ENCODE data around the gene NAAA. TPM values are rescaled to one million over a fixed set of nuclear protein-coding genes. Genes with fewer than 3 reads are reported as not detected.
"Not testable (repeated sequence)": the region's sequence is repeated elsewhere in the genome, so short reads cannot be mapped to it uniquely, and the experiment has no call there.

The NAAA gene
- total and polyA plus RNA-seq, 12 donors = 6.4 to 27.4 (median 13.2) TPM

GRCh38 chr4:75912968-75913367 is 27.8 kb downstream of the NAAA start:
- H3K36me3 ChIP-seq = peaks cover 0 to 40% (median 0%) of the 10 kb centered on the region in 9 donors
- no peak overlapping the region for H3K27ac ChIP-seq
- H3K27me3 ChIP-seq = no peaks in the 10 kb centered on the region
- H3K4me1 ChIP-seq = peaks cover 0 to 9% (median 0%) of the 10 kb centered on the region in 9 donors
- intact Hi-C loops (cut with DNase I) = loop anchor here in 3 of 10 donors (10.0 kb wide), 2 partner anchors 152 to 162 kb away; partner anchors contain the start of gene ART3 (in 2 of the 3)
- ATAC-seq (no peak), DNase-seq (no peak)
- H3K4me3 ChIP-seq = no peak overlapping the region
- peaks cover 0 to 8% (median 0%) of the 10 kb centered on the region in 11 donors for H3K9me3 ChIP-seq
- TF ChIP-seq CTCF (IDR thresholded peaks at IDR 0.05) = no peak
- 69 to 70% methylated on average over 6 of the region's 6 CpGs for WGBS, 2 donors

- DNase-seq, H3K27ac ChIP-seq, ATAC-seq, H3K27me3 ChIP-seq, H3K4me3 ChIP-seq, H3K9me3 ChIP-seq: not testable (repeated sequence)
- intact Hi-C loops (cut with DNase I) = loop anchor here in 3 of 10 donors (10.0 kb wide), 2 partner anchors 154 to 164 kb away; partner anchors contain the start of gene ART3 (in 2 of the 3)
- H3K4me1 ChIP-seq = peaks cover 0 to 14% (median 0%) of the 10 kb centered on the region in 9 donors
- WGBS, 2 donors = 85 to 95% methylated on average over 6 of the region's 6 CpGs
- H3K36me3 ChIP-seq = peaks cover 0 to 28% (median 0%) of the 10 kb centered on the region in 9 donors
Measured at GRCh38 chr4:75910831-75911230, 30.0 kb downstream of the NAAA start.

- ATAC-seq (no peak), DNase-seq (no peak)
- Histone ChIP-seq H3K4me1 (peaks cover 0 to 14% (median 0%) of the 10 kb centered on the region in 9 donors), H3K27ac (no peak overlapping the region), H3K9me3 (peaks cover 0 to 8% (median 0%) of the 10 kb centered on the region in 11 donors), H3K36me3 (peaks cover 0 to 16% (median 0%) of the 10 kb centered on the region in 9 donors), H3K4me3 (no peak overlapping the region), H3K27me3 (no peaks in the 10 kb centered on the region)
- TF ChIP-seq CTCF (IDR thresholded peaks at IDR 0.05) = no peak
- 92% methylated on average over 5 of the region's 5 CpGs for WGBS, 2 donors
- intact Hi-C loops (cut with DNase I) = no loop called here
Measured at GRCh38 chr4:75909405-75909804, 31.4 kb downstream of the NAAA start.

- WGBS, 2 donors = 8 to 31% methylated on average over 3 of the region's 3 CpGs
- no peak overlapping the region for H3K27ac ChIP-seq
- H3K27me3 ChIP-seq = no peaks in the 10 kb centered on the region
- H3K4me3 ChIP-seq = no peak overlapping the region
- H3K4me1 ChIP-seq = peaks cover 0 to 14% (median 0%) of the 10 kb centered on the region in 9 donors
- H3K9me3 ChIP-seq = peaks cover 0 to 8% (median 0%) of the 10 kb centered on the region in 11 donors
- no peak for ATAC-seq
- no peak for TF ChIP-seq CTCF (IDR thresholded peaks at IDR 0.05)
- no peak for DNase-seq
- peaks cover 0 to 10% (median 0%) of the 10 kb centered on the region in 9 donors for H3K36me3 ChIP-seq
- intact Hi-C loops (cut with DNase I) = no loop called here
Measured at GRCh38 chr4:75908555-75908954, 32.3 kb downstream of the NAAA start.

- no peak for DNase-seq
- Histone ChIP-seq H3K27ac (no peak overlapping the region), H3K36me3 (peaks cover 0 to 5% (median 0%) of the 10 kb centered on the region in 9 donors), H3K4me1 (peaks cover 0 to 14% (median 0%) of the 10 kb centered on the region in 9 donors), H3K9me3 (peaks cover 0 to 8% (median 0%) of the 10 kb centered on the region in 11 donors), H3K27me3 (no peaks in the 10 kb centered on the region), H3K4me3 (no peak overlapping the region)
- no peak for TF ChIP-seq CTCF (IDR thresholded peaks at IDR 0.05)
- intact Hi-C loops (cut with DNase I) = no loop called here
- WGBS, 2 donors = 78 to 82% methylated on average over 3 of the region's 3 CpGs
- no peak for ATAC-seq
Measured at GRCh38 chr4:75907966-75908365, 32.8 kb downstream of the NAAA start.
